ACC112 (cell line): ENCODE data around the gene SST.
"Not testable (repeated sequence)": the region's sequence is repeated elsewhere in the genome, so short reads cannot be mapped to it uniquely, and the experiment has no call there.

Source experiments
- H2AFZ ChIP-seq: fragments of 200-600 bp; sonication (generic); one replicate; pipeline ENCODE4 v1.6.0; 2017; ENCODE audit warnings: antibody characterized with exemption, low read length; ENCODE audit not compliant: unreplicated experiment
- H3K27ac ChIP-seq: fragments of 200-600 bp; sonication (generic); 2 replicates; pipeline ENCODE4 v1.5.1; 2014; ENCODE audit warnings: low read depth, mild to moderate bottlenecking, antibody characterized with exemption, low read length, moderate library complexity
- H3K27me3 ChIP-seq: fragments of 200-600 bp; sonication (generic); 2 replicates; pipeline ENCODE4 v1.6.1; 2014; ENCODE audit warnings: mild to moderate bottlenecking, antibody characterized with exemption, low read length, moderate library complexity, mixed read lengths; ENCODE audit not compliant: insufficient read depth
- H3K36me3 ChIP-seq: fragments of 200-600 bp; sonication (generic); 2 replicates; pipeline ENCODE4 v1.6.1; 2016; ENCODE audit warnings: mild to moderate bottlenecking, antibody characterized with exemption, low read length, moderate library complexity, mixed read lengths; ENCODE audit not compliant: insufficient read depth
- H3K4me1 ChIP-seq: fragments of 200-600 bp; sonication (generic); one replicate; pipeline ENCODE4 v1.6.1; 2016; ENCODE audit warnings: low read length, mixed read lengths; ENCODE audit not compliant: insufficient read depth, unreplicated experiment, control insufficient read depth
- H3K4me3 ChIP-seq: fragments of 200-600 bp; sonication (generic); 2 replicates; pipeline ENCODE4 v1.5.1; 2014; ENCODE audit warnings: mild to moderate bottlenecking, low read depth, low read length
- H3K79me2 ChIP-seq: fragments of 200-600 bp; sonication (generic); one replicate; pipeline ENCODE4 v1.6.0; 2016; ENCODE audit warnings: low read length; ENCODE audit not compliant: control insufficient read depth, unreplicated experiment, insufficient read depth

The SST gene

DNA sequence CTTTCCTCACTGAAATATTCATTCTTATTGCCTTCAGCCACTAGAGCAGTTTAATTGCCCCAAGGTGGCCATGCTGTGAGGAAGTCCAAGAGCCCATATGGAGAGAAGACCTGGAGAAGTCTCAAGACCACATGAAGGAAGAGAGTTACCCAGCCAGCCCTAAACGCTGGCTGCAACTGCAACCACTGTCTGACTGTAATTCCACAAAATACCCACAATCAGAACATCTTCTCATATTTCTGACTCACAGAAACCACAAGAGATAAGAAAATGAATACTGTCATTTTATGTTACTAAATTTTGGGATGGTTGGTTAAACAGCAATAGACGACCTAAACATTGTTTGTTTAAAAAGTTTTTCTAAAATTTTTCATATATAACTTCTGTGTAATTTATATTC lies 14.7 kb upstream of the SST start:
- Histone ChIP-seq H3K4me3 (no peak overlapping the region), H3K27me3 (peaks cover 71% of the 10 kb centered on the region), H3K36me3 (no peaks in the 10 kb centered on the region), H2AFZ (no peak overlapping the region), H3K4me1 (no peaks in the 10 kb centered on the region), H3K79me2 (no peaks in the 10 kb centered on the region), H3K27ac (no peak overlapping the region)

DNA sequence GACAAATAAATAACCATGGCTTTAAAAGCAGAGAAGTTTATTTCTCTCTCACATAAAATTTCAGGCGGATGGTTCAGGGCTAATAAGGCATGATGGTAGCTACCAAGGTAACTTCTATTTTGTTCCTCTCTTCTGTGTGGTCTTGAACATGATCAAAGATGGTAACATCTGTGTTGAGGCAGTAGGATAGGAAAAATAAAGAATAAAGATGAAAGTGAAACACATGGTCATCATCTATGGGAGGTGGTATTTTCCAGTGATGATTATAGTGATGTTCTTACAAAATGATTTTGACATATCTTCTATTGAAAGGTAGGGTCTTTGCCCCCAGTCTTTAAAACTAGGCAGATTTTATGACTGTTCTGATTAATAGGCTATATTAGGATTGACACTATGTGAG lies 14.2 kb upstream of the SST start:
- Histone ChIP-seq H3K27ac (no peak overlapping the region), H3K36me3 (no peaks in the 10 kb centered on the region), H3K79me2 (no peaks in the 10 kb centered on the region), H2AFZ (no peak overlapping the region), H3K27me3 (peaks cover 68% of the 10 kb centered on the region), H3K4me3 (no peak overlapping the region), H3K4me1 (no peaks in the 10 kb centered on the region)

DNA sequence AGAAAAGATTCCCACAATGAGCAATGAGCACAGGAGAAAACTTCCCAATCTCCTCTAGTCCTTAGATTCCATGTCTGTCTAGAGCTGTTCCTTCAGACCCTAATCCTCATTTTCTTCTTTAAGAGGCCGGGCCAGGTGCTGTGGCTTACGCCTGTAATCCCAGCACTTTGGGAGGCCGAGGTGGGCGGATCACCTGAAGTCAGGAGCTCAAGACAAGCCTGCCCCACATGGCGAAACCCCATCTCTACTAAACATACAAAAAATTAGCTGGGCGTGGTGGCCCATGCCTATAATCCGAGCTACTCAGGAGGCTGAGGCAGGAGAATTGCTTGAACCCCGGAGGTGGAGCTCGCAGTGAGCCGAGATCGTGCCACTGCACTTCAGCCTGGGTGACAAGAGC lies 11.6 kb upstream of the SST start:
- not testable (repeated sequence) for H3K79me2 ChIP-seq, H3K4me1 ChIP-seq, H2AFZ ChIP-seq, H3K4me3 ChIP-seq, H3K27ac ChIP-seq, H3K36me3 ChIP-seq
- peaks cover 55% of the 10 kb centered on the region for H3K27me3 ChIP-seq

DNA sequence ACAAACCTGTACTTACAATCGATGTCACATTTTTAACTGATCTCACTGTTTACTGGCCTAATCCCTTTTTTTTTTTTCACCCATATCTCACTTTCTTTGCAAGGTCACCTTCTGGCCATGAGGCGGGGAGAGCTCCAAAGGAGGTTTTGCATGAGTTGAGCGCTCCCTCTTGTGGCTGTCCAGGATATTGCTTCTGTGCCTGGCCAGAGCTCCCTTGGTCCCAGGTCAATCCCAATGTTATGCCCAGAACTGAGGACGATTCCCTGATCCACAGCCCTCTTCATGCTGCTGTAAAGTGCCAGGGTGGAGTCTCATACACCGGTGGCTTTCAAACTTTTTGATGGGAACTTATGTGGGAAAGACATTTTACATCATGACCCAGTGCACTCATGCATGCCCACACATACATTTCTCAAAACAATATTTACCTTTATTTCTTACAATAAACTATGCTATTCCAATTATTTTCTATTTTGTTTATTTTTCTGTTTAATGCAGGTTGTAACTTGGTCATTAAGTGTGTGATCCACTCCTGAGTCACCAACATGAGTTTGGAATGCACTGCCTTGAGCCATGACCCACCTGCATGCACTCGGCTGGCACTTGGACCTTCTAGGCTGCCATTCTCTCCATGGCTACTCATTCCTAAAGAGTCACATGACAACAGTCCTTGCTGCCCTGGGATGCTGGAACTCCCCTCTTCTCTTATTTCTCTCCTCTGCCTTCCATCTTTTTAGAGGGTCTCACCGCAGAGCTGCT lies 9.6 kb upstream of the SST start:
- Histone ChIP-seq H2AFZ (no peak overlapping the region), H3K79me2 (no peaks in the 10 kb centered on the region), H3K4me1 (no peaks in the 10 kb centered on the region), H3K4me3 (no peak overlapping the region), H3K36me3 (no peaks in the 10 kb centered on the region), H3K27ac (no peak overlapping the region), H3K27me3 (peaks cover 60% of the 10 kb centered on the region)

DNA sequence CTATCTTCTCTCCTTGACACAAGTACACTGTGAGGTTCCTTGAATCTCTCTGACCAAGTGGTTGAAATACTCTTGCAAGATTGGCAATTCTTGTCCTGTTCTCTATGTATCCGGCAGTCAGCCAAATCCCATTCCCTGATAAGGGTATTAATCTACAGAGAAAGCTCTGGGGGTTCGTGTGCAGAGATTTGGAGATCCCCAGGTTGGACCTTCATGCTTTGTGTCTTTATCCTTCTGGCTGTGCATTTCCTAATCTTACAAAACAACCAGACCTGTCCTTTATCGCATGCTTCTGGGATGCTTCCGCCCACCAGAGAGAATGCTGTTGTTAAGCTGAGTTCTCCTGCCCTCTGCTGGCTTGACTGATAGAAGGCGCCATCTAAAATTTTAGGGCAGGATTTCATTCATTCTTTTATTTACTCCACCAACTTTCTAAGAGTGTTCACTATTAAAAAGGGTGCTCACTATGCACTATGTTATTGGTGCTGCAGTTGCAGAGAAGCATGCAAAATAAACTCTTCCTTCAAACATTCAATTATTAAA lies 8.6 kb upstream of the SST start:
- Histone ChIP-seq H3K36me3 (no peaks in the 10 kb centered on the region), H3K4me3 (no peak overlapping the region), H3K4me1 (no peaks in the 10 kb centered on the region), H3K79me2 (no peaks in the 10 kb centered on the region), H2AFZ (no peak overlapping the region), H3K27me3 (peaks cover 63% of the 10 kb centered on the region), H3K27ac (no peak overlapping the region)

DNA sequence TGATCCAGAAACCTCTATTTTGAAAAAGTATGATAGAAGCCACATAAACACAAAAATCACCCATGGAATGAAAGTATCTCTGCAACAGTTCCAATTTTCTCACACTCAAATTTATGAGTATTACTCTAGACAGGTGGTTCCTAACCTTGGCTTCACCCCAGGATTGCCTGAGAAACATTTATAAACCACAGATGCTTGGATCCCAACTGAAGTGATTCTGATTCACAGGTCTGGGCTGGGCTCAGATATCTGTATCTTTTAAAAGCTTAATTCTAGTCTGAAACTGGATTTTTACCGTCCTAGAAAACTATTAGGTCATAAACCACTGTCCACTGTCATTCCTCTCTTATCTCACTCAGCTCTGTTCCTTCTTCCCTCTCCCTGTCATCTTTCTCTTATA lies 7.4 kb upstream of the SST start:
- H3K27me3 ChIP-seq: peaks cover 66% of the 10 kb centered on the region
- no peak overlapping the region for H3K27ac ChIP-seq
- H3K4me1 ChIP-seq: no peaks in the 10 kb centered on the region
- H3K79me2 ChIP-seq: no peaks in the 10 kb centered on the region
- H2AFZ ChIP-seq: no peak overlapping the region
- H3K4me3 ChIP-seq: no peak overlapping the region
- no peaks in the 10 kb centered on the region for H3K36me3 ChIP-seq

DNA sequence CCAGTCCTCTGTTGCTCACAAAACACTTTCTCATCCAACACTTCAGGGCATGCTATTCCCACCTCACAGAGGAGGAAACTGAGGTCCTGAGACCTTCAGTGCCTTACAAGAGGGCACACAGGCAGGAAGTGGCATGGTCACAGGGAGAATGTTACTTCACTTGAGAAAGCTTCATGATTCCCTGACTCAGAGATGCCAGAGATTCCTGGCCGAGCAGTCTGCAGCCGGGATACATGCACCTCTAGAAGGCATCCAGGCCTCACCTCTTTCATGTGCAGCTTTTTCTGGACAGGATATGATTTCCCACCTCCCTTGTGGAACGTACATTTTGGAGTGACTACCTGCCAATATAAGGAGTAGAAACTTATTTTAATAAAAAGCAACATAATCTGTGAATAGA lies 2.8 kb upstream of the SST start:
- no peaks in the 10 kb centered on the region for H3K36me3 ChIP-seq
- H3K4me1 ChIP-seq: no peaks in the 10 kb centered on the region
- H3K4me3 ChIP-seq: no peak overlapping the region
- H3K27ac ChIP-seq: no peak overlapping the region
- peaks cover 97% of the 10 kb centered on the region for H3K27me3 ChIP-seq
- no peaks in the 10 kb centered on the region for H3K79me2 ChIP-seq
- H2AFZ ChIP-seq: no peak overlapping the region

DNA sequence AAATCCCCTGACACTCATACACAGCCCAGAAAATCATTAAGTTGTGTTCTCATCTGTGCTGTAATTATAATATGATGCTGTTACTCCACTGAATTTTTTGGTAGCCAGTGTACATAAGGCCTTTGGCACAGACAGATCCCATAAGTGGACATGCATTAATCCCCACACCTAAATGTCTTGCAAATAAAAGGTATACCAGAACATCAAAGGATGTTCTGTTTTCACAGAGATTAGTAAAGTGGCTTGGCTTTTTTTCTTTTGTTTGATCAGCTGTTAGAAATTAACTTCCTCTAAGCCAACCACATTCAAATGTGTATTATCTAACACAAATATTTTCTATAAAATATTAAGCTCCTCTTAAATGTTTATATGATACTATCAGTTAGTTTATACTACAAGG lies 2.7 kb downstream of the SST start:
- H3K27me3 ChIP-seq: peaks cover 97% of the 10 kb centered on the region
- H2AFZ ChIP-seq: no peak overlapping the region
- no peak overlapping the region for H3K27ac ChIP-seq
- no peaks in the 10 kb centered on the region for H3K36me3 ChIP-seq
- H3K4me3 ChIP-seq: no peak overlapping the region
- no peaks in the 10 kb centered on the region for H3K79me2 ChIP-seq
- H3K4me1 ChIP-seq: no peaks in the 10 kb centered on the region

DNA sequence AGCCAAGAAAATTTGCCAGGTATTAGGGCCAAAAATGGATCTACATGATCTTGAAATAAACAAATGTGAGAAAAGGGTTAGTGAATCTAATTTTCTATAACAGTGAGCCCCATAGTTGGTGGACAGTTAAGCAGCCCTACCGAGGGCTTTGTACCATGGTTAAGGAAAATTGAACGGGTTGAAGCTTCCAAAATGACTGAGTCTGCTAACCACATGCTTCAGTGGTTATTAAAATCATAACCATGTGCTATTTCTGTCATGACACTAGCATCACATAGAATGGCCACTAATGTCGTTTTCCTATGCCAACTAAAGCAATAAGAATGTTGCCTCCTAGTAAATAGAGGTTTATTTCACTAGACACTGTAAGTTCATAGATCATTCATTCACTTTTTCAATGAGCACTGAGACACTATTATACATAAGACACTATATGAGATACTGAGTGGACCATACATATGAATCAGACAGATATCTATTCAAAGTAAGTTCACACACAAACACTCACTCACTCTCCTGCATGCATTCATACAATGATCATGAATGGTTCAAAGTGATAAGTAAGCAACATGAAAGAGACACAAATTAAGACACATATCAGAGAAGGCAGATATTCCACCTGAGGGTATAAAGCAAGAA lies 4.3 kb downstream of the SST start:
- Histone ChIP-seq H3K4me1 (no peaks in the 10 kb centered on the region), H3K4me3 (no peak overlapping the region), H3K36me3 (no peaks in the 10 kb centered on the region), H3K27ac (no peak overlapping the region), H3K27me3 (peaks cover 95% of the 10 kb centered on the region), H3K79me2 (no peaks in the 10 kb centered on the region), H2AFZ (no peak overlapping the region)

DNA sequence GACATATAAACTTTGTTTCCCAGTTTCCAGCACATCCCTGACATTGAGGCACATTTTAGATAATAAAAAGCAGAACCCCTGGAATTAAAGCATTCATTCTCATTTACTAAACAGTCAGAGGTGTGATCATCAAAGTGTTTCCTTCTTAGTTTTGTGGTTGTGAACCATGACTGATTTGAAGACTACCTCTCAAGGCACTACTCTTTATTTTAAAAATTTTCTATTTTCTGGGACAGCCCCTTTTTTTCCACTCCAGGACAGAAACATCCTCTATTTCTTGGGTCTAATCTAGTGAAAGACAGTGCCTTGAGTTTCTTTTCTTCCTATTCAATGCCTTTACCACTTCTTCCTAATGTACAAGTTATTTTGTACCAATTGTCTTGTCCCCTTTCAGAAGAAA lies 5.2 kb downstream of the SST start:
- H2AFZ ChIP-seq: no peak overlapping the region
- H3K27me3 ChIP-seq: peaks cover 88% of the 10 kb centered on the region
- no peak overlapping the region for H3K27ac ChIP-seq
- no peaks in the 10 kb centered on the region for H3K4me1 ChIP-seq
- H3K79me2 ChIP-seq: no peaks in the 10 kb centered on the region
- no peak overlapping the region for H3K4me3 ChIP-seq
- H3K36me3 ChIP-seq: no peaks in the 10 kb centered on the region

DNA sequence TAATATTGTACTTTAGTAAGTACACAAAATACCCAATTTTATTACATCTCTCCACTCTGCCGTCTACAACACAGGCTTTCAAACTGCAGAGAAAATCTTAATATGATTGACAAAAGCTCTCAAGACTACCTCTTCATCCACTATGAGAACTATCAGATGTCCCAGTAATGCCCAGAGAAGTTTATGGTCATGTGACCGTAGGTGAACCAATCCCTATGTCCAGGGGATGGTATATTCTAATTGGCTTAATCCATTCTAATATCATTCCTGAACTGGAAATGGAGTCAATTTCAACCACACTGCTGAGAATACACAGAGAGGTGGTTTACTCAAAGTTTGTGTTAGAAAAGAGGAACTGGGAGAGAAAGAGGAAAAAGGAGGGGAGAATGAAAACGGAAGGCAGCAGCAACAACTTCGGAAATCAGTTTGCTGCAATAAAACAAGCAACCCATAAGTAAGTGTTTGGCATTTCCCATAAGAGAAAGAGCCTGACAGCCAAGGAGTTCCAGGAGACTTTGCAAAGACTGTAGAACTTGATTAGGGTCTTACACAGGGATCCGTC lies 7.3 kb downstream of the SST start:
- Histone ChIP-seq H2AFZ (no peak overlapping the region), H3K27ac (no peak overlapping the region), H3K36me3 (no peaks in the 10 kb centered on the region)

More for the DNA sequence above, 7.3 kb downstream of the SST start:
- Histone ChIP-seq H3K27me3 (peaks cover 75% of the 10 kb centered on the region), H3K4me3 (no peak overlapping the region), H3K4me1 (no peaks in the 10 kb centered on the region), H3K79me2 (no peaks in the 10 kb centered on the region)
